Measurements from ENCODE around the gene GOLGA6L10. TPM values are rescaled to one million over a fixed set of nuclear protein-coding genes. Genes with fewer than 3 reads are reported as not detected.
"Not testable (repeated sequence)": the region's sequence is repeated elsewhere in the genome, so short reads cannot be mapped to it uniquely, and the experiment has no call there.

GOLGA6L10 gene
- total and polyA plus RNA-seq, 7 donors = 0.39 to 0.91 (median 0.66) TPM

GRCh38 chr15:82347645-82348044, 1.6 kb downstream of the GOLGA6L10 start:
- H3K4me1 ChIP-seq; DNase-seq; H3K9me3 ChIP-seq; ATAC-seq; H3K27me3 ChIP-seq (ENCODE audit: insufficient read depth in 3 of 3, low read length in 2 of 3); intact Hi-C loops (cut with DNase I); H3K36me3 ChIP-seq (ENCODE audit: insufficient read depth in 1 of 2, low read depth in 1 of 2); H3K27ac ChIP-seq; H3K4me3 ChIP-seq: not testable (repeated sequence)
- 43 to 79% (median 65%) methylated on average over 2 of the region's 5 CpGs for WGBS, 3 donors

- H3K27me3 ChIP-seq (ENCODE audit: insufficient read depth in 3 of 3, low read length in 2 of 3); H3K4me1 ChIP-seq; H3K36me3 ChIP-seq (ENCODE audit: insufficient read depth in 1 of 2, low read depth in 1 of 2); ATAC-seq; DNase-seq; intact Hi-C loops (cut with DNase I); H3K4me3 ChIP-seq; H3K9me3 ChIP-seq; H3K27ac ChIP-seq: not testable (repeated sequence)
- WGBS, 3 donors = 95 to 100% (median 98%) methylated on average over 1 of the region's 2 CpGs
Measured at GRCh38 chr15:82345176-82345575, 4.1 kb downstream of the GOLGA6L10 start.

- DNase-seq; H3K4me3 ChIP-seq; H3K4me1 ChIP-seq; ATAC-seq; intact Hi-C loops (cut with DNase I); H3K9me3 ChIP-seq; H3K36me3 ChIP-seq (ENCODE audit: insufficient read depth in 1 of 2, low read depth in 1 of 2); H3K27ac ChIP-seq; H3K27me3 ChIP-seq (ENCODE audit: insufficient read depth in 3 of 3, low read length in 2 of 3): not testable (repeated sequence)
- WGBS, 3 donors = 90 to 94% (median 92%) methylated on average over 4 to 11 of the region's 12 CpGs
Measured at GRCh38 chr15:82344421-82344820, 4.9 kb downstream of the GOLGA6L10 start.

- not testable (repeated sequence) for ATAC-seq, H3K4me3 ChIP-seq
- 81 to 93% (median 91%) methylated on average over 2 of the region's 5 CpGs for WGBS, 3 donors
Measured at GRCh38 chr15:82343851-82344250, 5.4 kb downstream of the GOLGA6L10 start.

GRCh38 chr15:82342632-82343374, 6.5 kb downstream of the GOLGA6L10 start:
- intact Hi-C loops (cut with DNase I); H3K27me3 ChIP-seq (ENCODE audit: insufficient read depth in 3 of 3, low read length in 2 of 3): not testable (repeated sequence)
- peak in 1 of 2 donors; percentile 54 for DNase-seq

More at GRCh38 chr15:82343851-82344250, 5.4 kb downstream of the GOLGA6L10 start:
- H3K27me3 ChIP-seq (ENCODE audit: insufficient read depth in 3 of 3, low read length in 2 of 3); H3K9me3 ChIP-seq; DNase-seq; intact Hi-C loops (cut with DNase I); H3K27ac ChIP-seq; H3K36me3 ChIP-seq (ENCODE audit: insufficient read depth in 1 of 2, low read depth in 1 of 2); H3K4me1 ChIP-seq: not testable (repeated sequence)

GRCh38 chr15:82338573-82338972, 10.7 kb downstream of the GOLGA6L10 start:
- 37 to 51% (median 50%) methylated on average over 8 of the region's 8 CpGs for WGBS, 3 donors
- intact Hi-C loops (cut with DNase I); H3K4me1 ChIP-seq; H3K27me3 ChIP-seq (ENCODE audit: insufficient read depth in 3 of 3, low read length in 2 of 3); H3K36me3 ChIP-seq (ENCODE audit: insufficient read depth in 1 of 2, low read depth in 1 of 2); H3K27ac ChIP-seq; H3K4me3 ChIP-seq; ATAC-seq; DNase-seq; H3K9me3 ChIP-seq: not testable (repeated sequence)

More at GRCh38 chr15:82342632-82343374, 6.5 kb downstream of the GOLGA6L10 start:
- not testable (repeated sequence) for ATAC-seq; H3K36me3 ChIP-seq (ENCODE audit: insufficient read depth in 1 of 2, low read depth in 1 of 2); H3K4me1 ChIP-seq; H3K9me3 ChIP-seq; H3K4me3 ChIP-seq; H3K27ac ChIP-seq
- 54 to 61% (median 59%) methylated on average over 8 of the region's 11 CpGs for WGBS, 3 donors
- peak; percentile 53 for TF ChIP-seq CTCF (IDR thresholded peaks at IDR 0.05)

GRCh38 chr15:82338053-82338452, 11.2 kb downstream of the GOLGA6L10 start:
- DNase-seq; H3K9me3 ChIP-seq; H3K4me1 ChIP-seq; ATAC-seq; intact Hi-C loops (cut with DNase I); H3K27me3 ChIP-seq (ENCODE audit: insufficient read depth in 3 of 3, low read length in 2 of 3); H3K36me3 ChIP-seq (ENCODE audit: insufficient read depth in 1 of 2, low read depth in 1 of 2); H3K4me3 ChIP-seq; H3K27ac ChIP-seq: not testable (repeated sequence)
- WGBS, 3 donors = 58 to 80% (median 79%) methylated on average over 9 to 10 of the region's 11 CpGs

GRCh38 chr15:82337051-82337450, 12.2 kb downstream of the GOLGA6L10 start:
- ATAC-seq = not testable (repeated sequence)

GRCh38 chr15:82336180-82336647, 13.1 kb downstream of the GOLGA6L10 start:
- H3K27me3 ChIP-seq (ENCODE audit: insufficient read depth in 3 of 3, low read length in 2 of 3); ATAC-seq; H3K9me3 ChIP-seq; H3K36me3 ChIP-seq (ENCODE audit: insufficient read depth in 1 of 2, low read depth in 1 of 2); H3K4me3 ChIP-seq; H3K27ac ChIP-seq; H3K4me1 ChIP-seq; intact Hi-C loops (cut with DNase I): not testable (repeated sequence)
- DNase-seq = peak in 1 of 2 donors; percentile 42
- 62 to 78% (median 64%) methylated on average over 6 to 10 of the region's 10 CpGs for WGBS, 3 donors

More at GRCh38 chr15:82337051-82337450, 12.2 kb downstream of the GOLGA6L10 start:
- H3K36me3 ChIP-seq (ENCODE audit: insufficient read depth in 1 of 2, low read depth in 1 of 2); H3K27me3 ChIP-seq (ENCODE audit: insufficient read depth in 3 of 3, low read length in 2 of 3); H3K27ac ChIP-seq; H3K4me3 ChIP-seq; H3K4me1 ChIP-seq; intact Hi-C loops (cut with DNase I); DNase-seq; H3K9me3 ChIP-seq: not testable (repeated sequence)
- WGBS, 3 donors = 78 to 98% (median 97%) methylated on average over 3 of the region's 5 CpGs

- WGBS, 3 donors = 49 to 75% (median 60%) methylated on average over 1 to 2 of the region's 2 CpGs
- H3K4me1 ChIP-seq; H3K36me3 ChIP-seq (ENCODE audit: insufficient read depth in 1 of 2, low read depth in 1 of 2); DNase-seq; ATAC-seq; H3K9me3 ChIP-seq; H3K27ac ChIP-seq; H3K4me3 ChIP-seq; intact Hi-C loops (cut with DNase I); H3K27me3 ChIP-seq (ENCODE audit: insufficient read depth in 3 of 3, low read length in 2 of 3): not testable (repeated sequence)
Measured at GRCh38 chr15:82335006-82335405, 14.3 kb downstream of the GOLGA6L10 start.

All from psoas muscle (tissue), 8 donors.